ENCODE data around the gene SMG5.
A peak's percentile ranks its signal among the peaks of the same experiment; 100 is the strongest.

SMG5 gene

GRCh38 chr1:156305215-156305614 is 22.6 kb upstream of the SMG5 start:
- DNase-seq (ENCODE audit: low spot score), result no peak
- no peak for TF ChIP-seq CTCF (IDR thresholded peaks at IDR 0.05; ENCODE audit: borderline replicate concordance, control extremely low read depth, extremely low read depth, insufficient read depth, missing control alignments)
- in situ Hi-C loops (cut with MboI; ENCODE audit: low sequenced_read_pairs, unreplicated experiment), result no loop called here

- TF ChIP-seq CTCF (IDR thresholded peaks at IDR 0.05; ENCODE audit: borderline replicate concordance, control extremely low read depth, extremely low read depth, insufficient read depth, missing control alignments), result no peak
- in situ Hi-C loops (cut with MboI; ENCODE audit: low sequenced_read_pairs, unreplicated experiment), result no loop called here
- DNase-seq (ENCODE audit: low spot score), result no peak
Measured at GRCh38 chr1:156303241-156303640, 20.6 kb upstream of the SMG5 start.

GRCh38 chr1:156298852-156299357 is 16.3 kb upstream of the SMG5 start, which contains the start of gene VHLL:
VHLL (minus strand) TSS chr1:156299307; CDS start chr1:156299189, 118 bp downstream.
- TF ChIP-seq CTCF (IDR thresholded peaks at IDR 0.05; ENCODE audit: borderline replicate concordance, control extremely low read depth, extremely low read depth, insufficient read depth, missing control alignments), result no peak
- in situ Hi-C loops (cut with MboI; ENCODE audit: low sequenced_read_pairs, unreplicated experiment), result no loop called here
- no peak for DNase-seq (ENCODE audit: low spot score)

GRCh38 chr1:156295391-156295947 is 12.8 kb upstream of the SMG5 start, which contains the start of gene GLMP:
GLMP (minus strand) TSS chr1:156295679; CDS start chr1:156295645, 34 bp downstream.
- DNase-seq (ENCODE audit: low spot score), result peak; percentile 84
- no peak for TF ChIP-seq CTCF (IDR thresholded peaks at IDR 0.05; ENCODE audit: borderline replicate concordance, control extremely low read depth, extremely low read depth, insufficient read depth, missing control alignments)
- in situ Hi-C loops (cut with MboI; ENCODE audit: low sequenced_read_pairs, unreplicated experiment), result no loop called here

- DNase-seq (ENCODE audit: low spot score), result no peak
- TF ChIP-seq CTCF (IDR thresholded peaks at IDR 0.05; ENCODE audit: borderline replicate concordance, control extremely low read depth, extremely low read depth, insufficient read depth, missing control alignments), result no peak
- in situ Hi-C loops (cut with MboI; ENCODE audit: low sequenced_read_pairs, unreplicated experiment), result no loop called here
Measured at GRCh38 chr1:156293895-156294294, 11.3 kb upstream of the SMG5 start.

- in situ Hi-C loops (cut with MboI; ENCODE audit: low sequenced_read_pairs, unreplicated experiment), result no loop called here
- TF ChIP-seq CTCF (IDR thresholded peaks at IDR 0.05; ENCODE audit: borderline replicate concordance, control extremely low read depth, extremely low read depth, insufficient read depth, missing control alignments), result no peak
- DNase-seq (ENCODE audit: low spot score), result no peak
Measured at GRCh38 chr1:156293098-156293434, 10.4 kb upstream of the SMG5 start.
